NCI-H510A (cell line): ENCODE measurements around the gene GAREM1.
"Not testable (repeated sequence)": the region's sequence is repeated elsewhere in the genome, so short reads cannot be mapped to it uniquely, and the experiment has no call there.

Experiments used
- DNase-seq: peaks from one replicate; lab custom pipeline; 2025; lab: John Stamatoyannopoulos, UW

The GAREM1 gene

GRCh38 chr18:32368991-32369390 is 101.7 kb downstream of the GAREM1 start:
- DNase-seq = no peak

- DNase-seq = no peak
Observed at GRCh38 chr18:32368170-32368569, 102.5 kb downstream of the GAREM1 start.

- DNase-seq = no peak
Observed at GRCh38 chr18:32366586-32367538, 103.8 kb downstream of the GAREM1 start.

GRCh38 chr18:32362484-32362883 is 108.2 kb downstream of the GAREM1 start:
- no peak for DNase-seq

GRCh38 chr18:32360682-32361345 is 109.9 kb downstream of the GAREM1 start:
- DNase-seq = no peak

GRCh38 chr18:32358529-32358928 is 112.2 kb downstream of the GAREM1 start:
- DNase-seq = no peak

- no peak for DNase-seq
Observed at GRCh38 chr18:32358075-32358474, 112.6 kb downstream of the GAREM1 start.

GRCh38 chr18:32355896-32356295 is 114.8 kb downstream of the GAREM1 start:
- no peak for DNase-seq

- DNase-seq = no peak
Observed at GRCh38 chr18:32354518-32354917, 116.2 kb downstream of the GAREM1 start.

- DNase-seq = no peak
Observed at GRCh38 chr18:32353257-32353656, 117.4 kb downstream of the GAREM1 start.

- no peak for DNase-seq
Observed at GRCh38 chr18:32351032-32351431, 119.7 kb downstream of the GAREM1 start.

GRCh38 chr18:32349728-32350395 is 120.8 kb downstream of the GAREM1 start:
- DNase-seq = no peak

- DNase-seq = no peak
Observed at GRCh38 chr18:32346671-32347070, 124.0 kb downstream of the GAREM1 start.

- DNase-seq = no peak
Observed at GRCh38 chr18:32343634-32344033, 127.0 kb downstream of the GAREM1 start.

- DNase-seq = not testable (repeated sequence)
Observed at GRCh38 chr18:32341112-32341511, 129.6 kb downstream of the GAREM1 start.

- DNase-seq = no peak
Observed at GRCh38 chr18:32339045-32339444, 131.6 kb downstream of the GAREM1 start.

GRCh38 chr18:32337821-32338220 is 132.9 kb downstream of the GAREM1 start:
- no peak for DNase-seq

- DNase-seq = no peak
Observed at GRCh38 chr18:32337347-32337746, 133.3 kb downstream of the GAREM1 start.

- no peak for DNase-seq
Observed at GRCh38 chr18:32335228-32335627, 135.5 kb downstream of the GAREM1 start.

- DNase-seq = no peak
Observed at GRCh38 chr18:32333781-32334180, 136.9 kb downstream of the GAREM1 start.

- DNase-seq = no peak
Observed at GRCh38 chr18:32332708-32333107, 138.0 kb downstream of the GAREM1 start.

- DNase-seq = no peak
Observed at GRCh38 chr18:32328974-32329373, 141.7 kb downstream of the GAREM1 start.

- no peak for DNase-seq
Observed at GRCh38 chr18:32328379-32328778, 142.3 kb downstream of the GAREM1 start.
